GM10266 (cell line): Measurements from ENCODE around the gene RAPGEF4.
"Not testable (repeated sequence)": the region's sequence is repeated elsewhere in the genome, so short reads cannot be mapped to it uniquely, and the experiment has no call there.

Experiments used
- DNase-seq: peaks from one replicate; pipeline ENCODE4 v3.0.0; 2012; ENCODE audit errors: extremely low spot score
- CTCF ChIP-seq: IDR thresholded peaks from 2 replicates; pipeline ENCODE4 v1.5.1; 2012; ENCODE audit warnings: mild to moderate bottlenecking, low read depth; ENCODE audit not compliant: control insufficient read depth, insufficient read depth; ENCODE audit errors: missing control alignments

The RAPGEF4 gene

GRCh38 chr2:172790404-172790803, 54.8 kb downstream of the RAPGEF4 start:
- DNase-seq = no peak
- TF ChIP-seq CTCF = no peak

- no peak for DNase-seq
Measured at GRCh38 chr2:172791953-172792352, 56.3 kb downstream of the RAPGEF4 start.

GRCh38 chr2:172792711-172793110, 57.1 kb downstream of the RAPGEF4 start:
- no peak for DNase-seq
- TF ChIP-seq CTCF = no peak

More at GRCh38 chr2:172791953-172792352, 56.3 kb downstream of the RAPGEF4 start:
- no peak for TF ChIP-seq CTCF

GRCh38 chr2:172803308-172803707, 67.7 kb downstream of the RAPGEF4 start:
- DNase-seq = not testable (repeated sequence)

GRCh38 chr2:172804423-172804822, 68.8 kb downstream of the RAPGEF4 start:
- no peak for DNase-seq
- no peak for TF ChIP-seq CTCF

GRCh38 chr2:172806493-172806892, 70.8 kb downstream of the RAPGEF4 start:
- DNase-seq = peak; percentile 23
- TF ChIP-seq CTCF = peak; percentile 82

GRCh38 chr2:172806996-172807395, 71.4 kb downstream of the RAPGEF4 start:
- TF ChIP-seq CTCF = no peak
- no peak for DNase-seq

- no peak for TF ChIP-seq CTCF
- DNase-seq = no peak
Measured at GRCh38 chr2:172808156-172808555, 72.5 kb downstream of the RAPGEF4 start.
